HG03342 (cell line): ENCODE measurements around the gene C4B.
"Not testable (repeated sequence)": the region's sequence is repeated elsewhere in the genome, so short reads cannot be mapped to it uniquely, and the experiment has no call there.

Source experiments
- ATAC-seq: cut with Tn5 transposase; IDR thresholded peaks from one replicate; pipeline ENCODE4 v1.9.1; 2021; ENCODE audit warnings: mild to moderate bottlenecking, moderate library complexity; ENCODE audit not compliant: unreplicated experiment

The C4B gene

GRCh38 chr6:32035283-32036013, 20.9 kb downstream of the C4B start:
- not testable (repeated sequence) for ATAC-seq

- ATAC-seq = not testable (repeated sequence)
These were observed 22.5 kb downstream of the C4B start for GRCh38 chr6:32037136-32037535.

GRCh38 chr6:32037598-32038524, 23.3 kb downstream of the C4B start, which contains the start of gene CYP21A2:
Gene CYP21A2 (plus strand): TSS chr6:32038415. CDS start chr6:32038423, 8 bp downstream.
- not testable (repeated sequence) for ATAC-seq

GRCh38 chr6:32038878-32039277, 24.3 kb downstream of the C4B start:
- not testable (repeated sequence) for ATAC-seq

- not testable (repeated sequence) for ATAC-seq
These were observed 25.0 kb downstream of the C4B start for GRCh38 chr6:32039321-32040274.

- not testable (repeated sequence) for ATAC-seq
These were observed 25.9 kb downstream of the C4B start for GRCh38 chr6:32040299-32041049.

- not testable (repeated sequence) for ATAC-seq
These were observed 26.4 kb downstream of the C4B start for GRCh38 chr6:32041050-32041321.

GRCh38 chr6:32041385-32041784, 26.8 kb downstream of the C4B start:
- not testable (repeated sequence) for ATAC-seq

GRCh38 chr6:32042276-32042675, 27.7 kb downstream of the C4B start:
- not testable (repeated sequence) for ATAC-seq

GRCh38 chr6:32043589-32044380, 29.2 kb downstream of the C4B start:
- not testable (repeated sequence) for ATAC-seq

GRCh38 chr6:32044916-32045315, 30.3 kb downstream of the C4B start:
- ATAC-seq = not testable (repeated sequence)

- no peak for ATAC-seq
These were observed 31.3 kb downstream of the C4B start for GRCh38 chr6:32045811-32046449.

GRCh38 chr6:32046450-32047083, 32.0 kb downstream of the C4B start:
- no peak for ATAC-seq

- no peak for ATAC-seq
These were observed 32.5 kb downstream of the C4B start for GRCh38 chr6:32047084-32047478.

GRCh38 chr6:32047539-32047854, 32.9 kb downstream of the C4B start:
- no peak for ATAC-seq

- no peak for ATAC-seq
These were observed 33.5 kb downstream of the C4B start for GRCh38 chr6:32047855-32048766.

- not testable (repeated sequence) for ATAC-seq
These were observed 34.6 kb downstream of the C4B start for GRCh38 chr6:32049149-32049548.
